Left forelimb (tissue), 1 donor: ENCODE data around the gene CPNE6.

ENCODE experiments used
- DNase-seq: peaks from one replicate; pipeline ENCODE4 v3.0.0-alpha.2; 2018; ENCODE audit warnings: low spot score

Gene CPNE6

DNA sequence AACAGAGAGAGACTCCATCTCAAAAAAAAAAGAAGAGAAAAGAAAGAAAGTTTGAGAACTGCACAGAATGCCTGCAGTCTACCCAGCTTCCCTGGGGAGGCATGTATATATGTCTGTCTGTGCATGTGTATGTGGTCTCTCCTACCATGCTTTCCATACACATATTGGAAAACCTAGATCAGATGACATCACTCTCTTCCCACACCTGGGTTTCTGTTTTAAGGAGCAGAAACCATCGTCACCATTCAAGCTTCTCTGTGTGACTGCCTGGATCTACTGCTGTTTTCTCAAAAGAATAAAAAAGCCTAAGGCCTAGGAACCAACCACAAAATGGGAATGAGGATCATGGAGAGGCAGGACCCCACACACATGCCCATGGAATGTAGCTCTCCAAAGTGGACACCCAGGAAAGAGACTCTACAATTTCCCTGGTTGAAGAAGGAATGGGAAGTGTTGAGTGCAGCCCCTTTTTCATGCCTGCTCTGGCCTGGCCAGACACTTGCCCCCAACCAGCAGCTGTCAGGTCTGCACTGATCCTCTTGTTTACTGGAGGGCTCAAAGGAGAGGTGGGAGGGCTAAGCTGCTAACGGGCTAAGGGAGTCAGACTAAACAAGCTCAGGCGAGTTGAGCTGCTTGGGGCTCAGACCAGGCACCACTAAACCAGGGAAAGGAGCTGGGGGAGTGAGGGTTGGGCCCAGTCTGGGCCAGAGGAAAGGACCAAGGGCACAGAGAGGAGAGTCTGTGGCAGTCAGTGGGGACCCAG lies 15.0 kb downstream of the CPNE6 start:
- no peak for DNase-seq

DNA sequence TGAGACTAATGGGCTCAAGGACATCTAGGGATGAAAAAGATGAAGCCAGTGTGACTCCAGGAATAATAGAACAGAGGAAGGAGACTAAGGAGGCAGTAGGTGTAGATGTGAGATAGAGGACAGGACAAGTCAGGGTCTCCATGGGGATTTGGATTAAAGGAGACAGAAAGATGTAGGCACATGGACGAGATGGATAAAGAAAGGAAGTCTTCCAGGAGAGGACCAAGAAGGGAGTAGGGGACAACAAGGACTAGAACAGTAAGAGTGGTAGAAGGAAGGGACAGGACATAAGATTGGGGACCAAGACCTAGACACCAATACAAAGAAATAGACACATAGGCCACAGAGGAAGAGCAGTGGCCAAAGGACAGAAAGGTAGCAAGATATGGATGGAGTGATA lies 15.6 kb downstream of the CPNE6 start:
- no peak for DNase-seq

DNA sequence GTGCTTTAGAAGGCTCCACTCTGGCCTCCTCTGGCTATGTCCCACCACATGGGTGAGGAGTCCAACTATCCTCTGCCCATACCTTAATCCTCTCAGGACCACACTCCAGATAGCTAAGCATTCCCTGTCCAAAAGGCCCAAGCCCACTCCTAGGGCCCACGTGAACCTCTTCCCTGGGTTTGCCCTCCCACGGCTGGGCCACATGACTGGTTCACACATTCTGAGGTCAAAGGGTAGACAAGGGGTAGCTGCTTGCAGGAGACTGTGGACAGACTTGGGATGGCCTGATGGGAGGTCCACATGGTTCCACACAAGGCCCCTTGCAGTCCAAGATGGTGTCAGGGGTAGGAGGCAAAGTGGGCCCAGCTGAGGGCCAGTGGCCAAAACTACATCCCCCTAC lies 16.7 kb downstream of the CPNE6 start:
- no peak for DNase-seq

DNA sequence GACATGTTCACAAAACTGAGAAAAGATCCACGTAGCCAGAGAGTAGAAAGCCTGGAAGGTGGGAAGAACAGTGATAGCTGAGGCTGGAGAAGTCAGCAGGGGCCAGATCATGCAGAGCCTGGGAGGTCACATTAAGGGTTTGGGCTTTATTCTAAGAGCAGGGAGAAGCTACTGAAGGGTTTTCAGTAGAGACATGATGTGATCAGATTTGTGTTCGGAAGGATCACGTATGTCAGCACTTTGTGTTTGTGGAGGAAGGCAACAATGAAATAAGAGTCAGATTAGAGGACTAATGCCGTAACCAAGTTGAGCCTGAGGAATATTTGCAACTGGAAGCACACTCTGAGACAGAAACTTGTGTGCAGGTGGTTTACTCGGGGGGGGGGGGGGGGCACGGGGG lies 18.5 kb downstream of the CPNE6 start:
- DNase-seq = no peak

DNA sequence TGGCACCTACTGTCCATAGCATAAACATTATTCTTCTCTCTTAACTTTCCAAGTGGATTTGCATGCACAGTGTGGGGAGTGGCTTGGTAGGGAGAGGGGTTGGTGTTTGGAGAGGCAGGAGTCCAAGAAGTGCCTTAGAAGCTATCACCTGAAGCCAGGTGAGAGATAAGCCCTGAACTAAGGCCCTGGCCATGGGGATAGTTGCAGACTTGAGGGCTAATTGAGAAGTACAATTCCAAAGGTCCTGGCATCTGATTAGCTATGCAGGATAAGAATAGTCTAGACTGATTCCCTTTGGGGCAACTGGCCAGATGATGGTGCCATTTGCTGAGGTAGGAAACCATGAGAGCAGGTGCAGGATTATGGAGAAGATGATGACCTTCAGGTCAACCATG lies 20.7 kb downstream of the CPNE6 start:
- DNase-seq = no peak

DNA sequence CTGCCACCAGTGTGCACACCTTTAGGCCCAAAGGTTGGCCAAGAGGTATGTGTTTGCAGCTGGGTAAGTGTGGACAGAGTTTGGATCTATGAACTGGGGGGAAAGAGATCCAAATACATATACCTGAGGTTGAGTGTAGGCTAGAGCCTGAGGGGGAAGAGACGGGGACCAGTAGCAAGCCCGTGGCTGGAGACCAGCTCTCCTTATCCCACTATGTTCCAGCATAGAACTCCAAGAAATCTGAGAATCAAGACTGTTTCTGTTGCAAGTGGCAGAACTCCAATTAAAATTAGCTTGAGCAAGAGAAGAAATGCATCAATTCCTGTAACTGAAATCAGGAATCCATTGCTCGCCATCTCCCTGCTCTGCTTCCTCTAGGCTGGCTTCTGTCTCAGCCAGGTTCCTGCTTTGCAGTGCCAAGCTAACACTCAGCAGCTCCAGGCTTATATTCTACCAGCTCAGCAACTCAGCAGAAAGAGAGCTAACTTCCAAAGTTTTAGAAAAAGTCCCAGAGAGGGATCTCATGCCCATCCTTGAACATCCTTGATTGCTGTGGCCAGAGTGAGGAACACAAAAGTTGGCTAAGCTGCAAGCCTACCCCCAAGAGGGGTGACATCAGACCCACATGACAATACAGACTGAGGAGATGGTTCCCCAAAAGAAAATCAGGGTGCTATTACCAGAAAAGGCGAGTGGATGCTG lies 21.3 kb downstream of the CPNE6 start:
- DNase-seq = no peak

DNA sequence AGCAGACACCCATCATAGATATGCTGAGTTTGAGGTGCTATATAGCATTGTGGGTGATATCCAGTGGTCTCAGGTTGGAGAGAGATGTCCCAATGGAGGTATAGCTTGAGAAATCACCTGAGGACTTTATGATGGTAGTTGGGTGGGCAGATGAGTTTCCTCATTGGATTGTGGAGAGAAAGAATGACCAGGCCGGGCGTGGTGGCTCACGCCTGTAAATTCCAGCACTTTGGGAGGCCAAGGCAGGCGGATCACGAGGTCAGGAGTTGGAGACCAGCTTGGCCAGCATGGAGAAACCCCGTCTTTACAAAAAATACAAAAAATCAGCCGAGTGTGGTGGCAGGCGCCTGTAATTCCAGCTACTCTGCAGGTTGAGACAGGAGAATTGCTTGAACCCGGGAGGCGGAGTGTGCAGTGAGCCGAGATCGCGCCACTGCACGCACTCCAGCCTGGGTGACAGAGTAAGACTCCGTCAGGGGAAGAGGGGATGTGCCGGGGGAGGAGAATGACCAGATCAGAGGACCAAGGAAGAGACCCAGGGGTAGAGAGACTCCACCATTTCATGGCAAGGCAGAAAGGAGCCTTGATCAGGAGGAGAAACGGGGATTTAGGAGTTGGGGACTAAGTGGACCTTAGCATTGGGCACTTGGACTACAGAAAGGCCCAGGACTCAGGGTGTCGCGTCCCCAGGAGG lies 22.0 kb downstream of the CPNE6 start:
- DNase-seq = no peak

DNA sequence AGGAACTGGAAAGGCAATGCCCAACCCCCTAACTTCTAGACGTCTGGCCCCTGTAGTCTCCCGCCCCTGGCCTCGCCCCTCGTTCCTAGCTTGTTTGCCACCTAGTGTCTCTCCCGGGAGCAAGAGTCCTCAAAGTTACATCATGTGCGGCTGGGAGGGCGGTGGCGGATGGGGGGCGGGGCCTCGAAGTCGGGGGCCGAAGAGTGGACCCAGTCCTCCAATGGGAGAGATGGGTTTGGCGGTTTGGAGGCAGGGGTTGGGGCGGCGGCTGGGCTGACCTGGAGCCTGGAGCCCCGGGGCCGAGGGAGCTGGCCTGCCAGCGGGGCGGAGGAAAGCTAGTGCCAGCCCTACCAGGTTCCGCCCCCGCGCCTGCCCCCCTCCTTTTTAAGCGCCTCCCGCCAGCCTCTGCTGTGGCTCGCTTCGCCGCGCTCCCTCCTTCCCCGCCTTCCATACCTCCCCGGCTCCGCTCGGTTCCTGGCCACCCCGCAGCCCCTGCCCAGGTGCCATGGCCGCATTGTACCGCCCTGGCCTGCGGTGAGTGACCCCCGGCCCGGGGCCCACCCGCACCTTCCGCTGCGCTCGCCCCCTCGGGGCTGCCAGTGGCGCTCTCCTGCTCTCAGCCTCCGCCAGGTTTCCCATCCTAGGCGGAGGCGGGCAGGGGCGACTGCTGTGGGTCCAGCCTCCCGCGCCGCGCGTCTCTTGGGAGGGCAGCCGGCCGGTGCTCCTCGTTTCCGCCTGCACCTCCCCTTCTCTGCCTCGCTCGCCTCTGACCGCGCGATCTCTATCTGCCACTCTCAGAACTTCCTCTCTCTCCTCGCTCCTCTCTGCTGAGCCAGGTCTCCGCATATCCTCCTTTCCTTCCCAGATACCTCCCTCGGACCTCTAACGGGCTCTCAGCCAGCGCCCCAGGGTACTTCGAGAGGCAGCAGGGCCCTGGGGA lies 22.8 kb downstream of the CPNE6 start, which contains the start of gene PCK2:
TSS of gene PCK2 (plus strand) at position 411 of the 940 bp plus-strand sequence. CDS start at position 506, 95 bp downstream.
- DNase-seq = peak; percentile 85

DNA sequence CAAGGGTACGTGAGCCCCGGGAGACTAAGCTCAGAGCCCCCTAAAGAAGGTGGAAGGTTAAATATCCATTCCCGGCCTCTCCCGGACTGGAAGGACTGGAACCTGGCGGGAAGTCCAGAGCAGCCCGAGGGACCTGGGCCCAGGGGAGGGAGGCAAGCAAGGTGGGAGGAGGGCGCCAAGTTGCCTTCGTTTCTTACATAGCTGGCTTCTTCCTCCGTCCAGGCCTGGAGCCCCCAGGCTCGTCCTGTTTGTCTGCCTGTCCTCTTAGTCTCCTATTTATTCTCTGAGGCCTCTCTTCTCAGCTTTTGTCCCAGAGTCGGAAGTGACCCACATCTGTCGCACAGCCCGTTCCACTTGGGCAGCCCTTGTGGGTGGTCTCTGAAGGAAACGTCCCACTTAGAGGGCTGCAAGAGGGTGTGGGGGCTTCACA lies 23.5 kb downstream of the CPNE6 start:
- no peak for DNase-seq

DNA sequence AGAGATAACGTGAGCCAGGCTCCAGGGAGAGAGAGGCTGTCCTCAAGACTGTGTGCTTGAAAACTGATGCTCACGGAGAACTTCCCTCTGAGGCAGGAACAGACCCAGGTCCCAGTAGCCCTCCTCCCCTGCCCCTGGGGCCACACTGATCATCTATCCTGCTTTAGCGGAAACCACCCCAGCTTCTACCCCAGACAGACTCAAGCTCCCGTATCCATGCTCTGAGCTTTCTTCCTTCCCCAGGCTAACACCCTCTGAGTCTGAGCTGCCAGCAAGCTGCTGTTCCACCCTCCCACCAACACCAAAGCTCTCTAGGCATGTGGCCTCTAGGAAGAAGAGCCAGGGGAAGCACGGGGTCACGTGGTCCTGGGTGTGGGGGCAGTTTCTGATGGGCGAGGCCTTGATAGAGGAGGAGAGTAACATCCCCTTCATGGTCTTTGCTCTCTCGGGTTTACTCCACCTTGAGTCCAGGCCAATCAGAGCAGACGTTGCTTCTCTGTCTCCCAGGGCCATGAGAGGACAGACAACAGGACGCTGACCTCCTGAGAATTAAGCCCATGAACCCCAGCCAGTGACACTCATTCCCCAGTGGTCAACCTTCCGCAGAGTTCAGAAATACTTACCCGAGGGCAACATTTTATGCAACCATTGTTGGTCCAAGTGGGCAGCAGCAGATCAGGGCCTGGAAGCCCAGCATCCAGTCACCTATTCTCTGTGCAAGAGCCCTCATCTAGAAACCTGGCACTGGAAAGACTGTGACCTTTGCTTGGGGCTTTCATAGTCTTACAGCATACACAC lies 24.1 kb downstream of the CPNE6 start:
- no peak for DNase-seq

DNA sequence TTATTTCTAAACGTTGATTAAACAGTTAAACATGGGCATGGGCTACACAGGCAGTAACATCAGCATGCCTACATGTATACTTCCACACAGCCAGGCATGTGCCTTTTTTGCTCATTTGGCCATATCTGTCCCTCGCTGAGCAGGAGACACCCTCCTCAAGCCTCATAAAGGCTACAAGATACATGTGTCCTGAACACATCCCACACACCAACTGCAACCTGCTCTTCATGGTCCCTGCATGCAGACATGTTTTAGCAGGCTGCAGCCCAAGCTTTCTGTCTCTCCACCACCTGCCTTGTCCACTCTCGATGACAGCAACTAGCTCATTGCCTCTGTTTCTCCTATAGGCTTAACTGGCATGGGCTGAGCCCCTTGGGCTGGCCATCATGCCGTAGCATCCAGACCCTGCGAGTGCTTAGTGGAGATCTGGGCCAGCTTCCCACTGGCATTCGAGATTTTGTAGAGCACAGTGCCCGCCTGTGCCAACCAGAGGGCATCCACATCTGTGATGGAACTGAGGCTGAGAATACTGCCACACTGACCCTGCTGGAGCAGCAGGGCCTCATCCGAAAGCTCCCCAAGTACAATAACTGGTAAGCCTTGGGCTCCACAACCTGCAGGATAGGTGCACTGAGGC lies 25.3 kb downstream of the CPNE6 start:
- DNase-seq = no peak

DNA sequence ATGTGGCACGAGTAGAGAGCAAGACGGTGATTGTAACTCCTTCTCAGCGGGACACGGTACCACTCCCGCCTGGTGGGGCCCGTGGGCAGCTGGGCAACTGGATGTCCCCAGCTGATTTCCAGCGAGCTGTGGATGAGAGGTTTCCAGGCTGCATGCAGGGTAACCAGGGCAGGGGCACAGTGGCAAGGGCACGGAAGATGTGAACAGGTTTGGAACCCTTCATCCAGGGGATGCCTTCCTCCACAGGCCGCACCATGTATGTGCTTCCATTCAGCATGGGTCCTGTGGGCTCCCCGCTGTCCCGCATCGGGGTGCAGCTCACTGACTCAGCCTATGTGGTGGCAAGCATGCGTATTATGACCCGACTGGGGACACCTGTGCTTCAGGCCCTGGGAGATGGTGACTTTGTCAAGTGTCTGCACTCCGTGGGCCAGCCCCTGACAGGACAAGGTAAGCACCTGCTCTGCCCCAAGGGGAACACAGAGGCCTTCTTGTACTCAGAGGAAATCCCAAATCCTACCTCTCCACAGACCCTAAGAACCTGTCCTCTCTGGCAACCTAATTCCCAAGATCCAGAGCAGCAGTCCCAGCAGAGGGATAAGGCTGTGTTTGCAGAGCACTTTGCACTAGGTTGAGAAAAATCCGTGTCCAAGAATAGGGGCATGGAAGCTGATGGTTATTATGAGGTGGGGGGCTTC lies 27.0 kb downstream of the CPNE6 start:
- no peak for DNase-seq

DNA sequence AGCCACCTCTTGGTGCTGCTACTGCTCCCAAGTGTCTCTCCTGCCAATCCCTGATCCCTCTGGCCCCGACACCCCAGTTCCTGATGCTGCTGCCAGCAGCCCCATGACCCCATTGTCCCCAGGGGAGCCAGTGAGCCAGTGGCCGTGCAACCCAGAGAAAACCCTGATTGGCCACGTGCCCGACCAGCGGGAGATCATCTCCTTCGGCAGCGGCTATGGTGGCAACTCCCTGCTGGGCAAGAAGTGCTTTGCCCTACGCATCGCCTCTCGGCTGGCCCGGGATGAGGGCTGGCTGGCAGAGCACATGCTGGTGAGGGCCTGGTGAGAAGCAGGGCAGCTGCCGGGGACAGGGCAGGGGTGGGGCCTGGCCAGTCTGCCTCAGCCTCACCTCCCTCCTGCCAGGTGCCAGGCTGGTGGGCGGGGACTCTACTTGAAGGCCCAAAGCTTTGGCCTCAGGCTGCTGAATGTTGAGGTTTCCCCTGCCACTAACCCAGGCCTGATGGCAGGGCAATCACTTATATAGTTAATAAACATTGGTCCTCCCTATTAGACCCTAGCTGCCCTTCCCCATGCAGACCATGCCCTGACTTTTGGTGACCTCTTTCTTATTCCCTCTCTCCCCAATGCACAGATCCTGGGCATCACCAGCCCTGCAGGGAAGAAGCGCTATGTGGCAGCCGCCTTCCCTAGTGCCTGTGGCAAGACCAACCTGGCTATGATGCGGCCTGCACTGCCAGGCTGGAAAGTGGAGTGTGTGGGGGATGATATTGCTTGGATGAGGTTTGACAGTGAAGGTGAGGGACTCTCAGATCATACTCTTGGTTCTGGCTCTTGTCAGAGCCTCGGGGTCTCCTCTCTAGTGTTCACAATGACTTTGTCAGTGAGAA lies 27.8 kb downstream of the CPNE6 start:
- DNase-seq = no peak

DNA sequence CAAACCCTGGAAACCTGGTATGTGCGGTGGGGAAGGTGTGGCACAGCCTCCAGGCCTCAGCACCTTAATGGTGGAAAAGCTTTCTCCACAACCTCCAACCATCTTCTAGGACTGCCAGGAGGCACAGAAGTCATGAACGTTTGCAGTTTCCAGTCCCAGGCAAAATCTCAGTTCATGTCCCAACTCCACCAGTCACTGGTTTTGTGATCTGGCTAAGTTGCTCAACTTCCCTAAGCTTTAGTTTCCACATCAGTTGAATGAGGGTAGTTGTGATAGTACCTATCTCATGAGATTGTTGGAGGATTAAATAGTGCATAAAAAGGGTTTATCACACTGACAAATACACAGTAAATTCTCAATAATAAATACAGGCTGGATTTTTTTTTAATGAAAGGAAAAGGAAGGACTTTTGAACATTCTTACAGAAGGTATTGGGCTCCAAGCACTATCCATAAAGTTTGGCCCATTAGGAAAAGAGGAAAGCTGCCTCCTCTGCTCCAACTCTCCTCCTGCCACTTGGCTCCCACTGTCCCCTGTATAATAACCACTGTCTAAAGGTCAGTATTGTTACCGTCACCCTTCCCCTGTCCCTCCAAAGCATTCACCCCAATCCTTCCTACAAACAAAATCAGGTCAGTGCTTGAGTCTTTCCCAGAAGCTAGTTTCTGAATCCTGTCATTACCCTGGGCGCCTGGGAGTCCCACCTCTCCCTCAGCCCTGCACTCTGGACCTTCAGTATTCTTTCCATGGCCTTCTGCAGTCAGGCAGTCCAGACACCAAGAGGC lies 29.0 kb downstream of the CPNE6 start:
- DNase-seq = no peak

DNA sequence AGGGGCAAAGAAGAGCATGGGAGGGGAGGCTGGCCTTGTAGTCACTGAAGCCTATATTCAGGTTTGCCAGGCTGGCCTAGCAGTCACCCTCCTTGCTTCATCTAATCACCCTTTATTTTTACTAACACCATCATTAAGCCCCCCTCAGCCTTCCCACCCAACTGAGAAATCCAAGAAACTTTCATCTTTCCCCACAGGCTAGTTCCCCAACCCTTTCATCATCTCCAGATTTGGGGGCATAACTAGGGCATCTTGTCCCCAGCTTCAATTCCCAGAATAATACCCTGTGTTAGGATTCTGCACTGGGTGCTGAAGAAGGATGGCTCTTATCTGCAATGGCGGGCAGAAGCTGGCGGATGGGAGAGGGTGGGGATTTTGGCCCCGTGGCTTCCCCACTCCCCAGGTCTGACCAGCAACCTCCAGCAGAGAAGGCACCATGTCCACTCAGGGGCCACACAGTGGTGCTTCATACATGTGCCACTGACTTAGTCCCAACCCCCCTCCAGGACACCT lies 29.7 kb downstream of the CPNE6 start:
- no peak for DNase-seq

DNA sequence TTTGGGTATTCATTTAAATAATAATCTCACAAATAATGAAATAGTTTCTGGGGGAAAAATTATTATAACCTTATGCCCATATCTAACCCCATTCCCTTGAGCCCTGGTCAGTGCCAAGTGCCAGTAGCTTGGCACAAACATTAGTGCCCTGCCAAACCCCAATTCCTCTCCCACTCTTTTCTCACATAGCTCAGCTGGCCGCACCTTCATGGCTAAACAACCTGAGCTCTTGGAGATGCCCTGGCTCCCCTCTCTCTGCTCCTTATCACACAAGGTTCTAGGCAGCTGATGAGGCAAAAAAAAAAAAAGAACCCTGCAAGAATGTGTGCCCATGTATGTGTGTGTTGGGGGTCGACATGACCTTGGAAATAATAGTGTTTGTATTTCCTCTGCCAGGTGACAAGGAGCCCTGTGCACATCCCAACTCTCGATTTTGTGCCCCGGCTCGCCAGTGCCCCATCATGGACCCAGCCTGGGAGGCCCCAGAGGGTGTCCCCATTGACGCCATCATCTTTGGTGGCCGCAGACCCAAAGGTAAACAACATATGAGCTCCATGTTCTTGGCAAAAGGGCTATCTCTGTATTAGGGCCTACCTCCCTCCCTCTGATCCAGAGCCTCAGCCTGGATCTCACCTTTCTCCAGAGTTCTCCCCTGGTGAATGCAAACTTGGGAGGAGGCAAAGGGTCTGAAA lies 31.1 kb downstream of the CPNE6 start:
- no peak for DNase-seq

DNA sequence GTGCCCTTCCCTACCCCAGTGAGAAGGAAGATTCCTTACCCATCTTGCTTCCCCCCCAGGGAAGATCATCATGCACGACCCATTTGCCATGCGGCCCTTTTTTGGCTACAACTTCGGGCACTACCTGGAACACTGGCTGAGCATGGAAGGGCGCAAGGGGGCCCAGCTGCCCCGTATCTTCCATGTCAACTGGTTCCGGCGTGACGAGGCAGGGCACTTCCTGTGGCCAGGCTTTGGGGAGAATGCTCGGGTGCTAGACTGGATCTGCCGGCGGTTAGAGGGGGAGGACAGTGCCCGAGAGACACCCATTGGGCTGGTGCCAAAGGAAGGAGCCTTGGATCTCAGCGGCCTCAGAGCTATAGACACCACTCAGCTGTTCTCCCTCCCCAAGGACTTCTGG lies 32.1 kb downstream of the CPNE6 start:
- DNase-seq = no peak
